Measurements from ENCODE around the gene CCDC92. TPM values are rescaled to one million over a fixed set of nuclear protein-coding genes. Genes with fewer than 3 reads are reported as not detected.

The CCDC92 gene
- total and polyA plus RNA-seq, 2 of the 8 experiments (the other 6 are each of a cell fraction or from before 2014, with no cell fraction given), result 0.43 to 0.51 TPM

DNA sequence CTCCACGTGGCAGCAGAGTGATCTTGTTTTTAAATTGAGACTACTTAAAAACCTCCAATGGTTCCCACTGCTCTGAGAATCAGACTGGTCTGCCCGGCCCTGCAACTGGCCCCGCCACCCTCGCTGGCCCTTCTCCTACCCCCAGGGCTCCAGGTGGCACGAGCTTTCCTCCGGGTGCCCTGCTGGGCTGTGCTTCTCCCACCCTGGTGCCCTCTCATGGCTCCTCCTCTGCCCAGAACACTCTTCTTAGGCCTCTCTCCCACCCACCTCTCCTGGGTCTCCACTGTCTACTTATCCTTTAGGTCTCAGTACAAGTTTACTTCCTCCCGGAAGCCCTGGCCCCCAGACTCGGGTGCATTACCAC, 26.5 kb downstream of the CCDC92 start (continued):
- TF ChIP-seq, protein P1, sequence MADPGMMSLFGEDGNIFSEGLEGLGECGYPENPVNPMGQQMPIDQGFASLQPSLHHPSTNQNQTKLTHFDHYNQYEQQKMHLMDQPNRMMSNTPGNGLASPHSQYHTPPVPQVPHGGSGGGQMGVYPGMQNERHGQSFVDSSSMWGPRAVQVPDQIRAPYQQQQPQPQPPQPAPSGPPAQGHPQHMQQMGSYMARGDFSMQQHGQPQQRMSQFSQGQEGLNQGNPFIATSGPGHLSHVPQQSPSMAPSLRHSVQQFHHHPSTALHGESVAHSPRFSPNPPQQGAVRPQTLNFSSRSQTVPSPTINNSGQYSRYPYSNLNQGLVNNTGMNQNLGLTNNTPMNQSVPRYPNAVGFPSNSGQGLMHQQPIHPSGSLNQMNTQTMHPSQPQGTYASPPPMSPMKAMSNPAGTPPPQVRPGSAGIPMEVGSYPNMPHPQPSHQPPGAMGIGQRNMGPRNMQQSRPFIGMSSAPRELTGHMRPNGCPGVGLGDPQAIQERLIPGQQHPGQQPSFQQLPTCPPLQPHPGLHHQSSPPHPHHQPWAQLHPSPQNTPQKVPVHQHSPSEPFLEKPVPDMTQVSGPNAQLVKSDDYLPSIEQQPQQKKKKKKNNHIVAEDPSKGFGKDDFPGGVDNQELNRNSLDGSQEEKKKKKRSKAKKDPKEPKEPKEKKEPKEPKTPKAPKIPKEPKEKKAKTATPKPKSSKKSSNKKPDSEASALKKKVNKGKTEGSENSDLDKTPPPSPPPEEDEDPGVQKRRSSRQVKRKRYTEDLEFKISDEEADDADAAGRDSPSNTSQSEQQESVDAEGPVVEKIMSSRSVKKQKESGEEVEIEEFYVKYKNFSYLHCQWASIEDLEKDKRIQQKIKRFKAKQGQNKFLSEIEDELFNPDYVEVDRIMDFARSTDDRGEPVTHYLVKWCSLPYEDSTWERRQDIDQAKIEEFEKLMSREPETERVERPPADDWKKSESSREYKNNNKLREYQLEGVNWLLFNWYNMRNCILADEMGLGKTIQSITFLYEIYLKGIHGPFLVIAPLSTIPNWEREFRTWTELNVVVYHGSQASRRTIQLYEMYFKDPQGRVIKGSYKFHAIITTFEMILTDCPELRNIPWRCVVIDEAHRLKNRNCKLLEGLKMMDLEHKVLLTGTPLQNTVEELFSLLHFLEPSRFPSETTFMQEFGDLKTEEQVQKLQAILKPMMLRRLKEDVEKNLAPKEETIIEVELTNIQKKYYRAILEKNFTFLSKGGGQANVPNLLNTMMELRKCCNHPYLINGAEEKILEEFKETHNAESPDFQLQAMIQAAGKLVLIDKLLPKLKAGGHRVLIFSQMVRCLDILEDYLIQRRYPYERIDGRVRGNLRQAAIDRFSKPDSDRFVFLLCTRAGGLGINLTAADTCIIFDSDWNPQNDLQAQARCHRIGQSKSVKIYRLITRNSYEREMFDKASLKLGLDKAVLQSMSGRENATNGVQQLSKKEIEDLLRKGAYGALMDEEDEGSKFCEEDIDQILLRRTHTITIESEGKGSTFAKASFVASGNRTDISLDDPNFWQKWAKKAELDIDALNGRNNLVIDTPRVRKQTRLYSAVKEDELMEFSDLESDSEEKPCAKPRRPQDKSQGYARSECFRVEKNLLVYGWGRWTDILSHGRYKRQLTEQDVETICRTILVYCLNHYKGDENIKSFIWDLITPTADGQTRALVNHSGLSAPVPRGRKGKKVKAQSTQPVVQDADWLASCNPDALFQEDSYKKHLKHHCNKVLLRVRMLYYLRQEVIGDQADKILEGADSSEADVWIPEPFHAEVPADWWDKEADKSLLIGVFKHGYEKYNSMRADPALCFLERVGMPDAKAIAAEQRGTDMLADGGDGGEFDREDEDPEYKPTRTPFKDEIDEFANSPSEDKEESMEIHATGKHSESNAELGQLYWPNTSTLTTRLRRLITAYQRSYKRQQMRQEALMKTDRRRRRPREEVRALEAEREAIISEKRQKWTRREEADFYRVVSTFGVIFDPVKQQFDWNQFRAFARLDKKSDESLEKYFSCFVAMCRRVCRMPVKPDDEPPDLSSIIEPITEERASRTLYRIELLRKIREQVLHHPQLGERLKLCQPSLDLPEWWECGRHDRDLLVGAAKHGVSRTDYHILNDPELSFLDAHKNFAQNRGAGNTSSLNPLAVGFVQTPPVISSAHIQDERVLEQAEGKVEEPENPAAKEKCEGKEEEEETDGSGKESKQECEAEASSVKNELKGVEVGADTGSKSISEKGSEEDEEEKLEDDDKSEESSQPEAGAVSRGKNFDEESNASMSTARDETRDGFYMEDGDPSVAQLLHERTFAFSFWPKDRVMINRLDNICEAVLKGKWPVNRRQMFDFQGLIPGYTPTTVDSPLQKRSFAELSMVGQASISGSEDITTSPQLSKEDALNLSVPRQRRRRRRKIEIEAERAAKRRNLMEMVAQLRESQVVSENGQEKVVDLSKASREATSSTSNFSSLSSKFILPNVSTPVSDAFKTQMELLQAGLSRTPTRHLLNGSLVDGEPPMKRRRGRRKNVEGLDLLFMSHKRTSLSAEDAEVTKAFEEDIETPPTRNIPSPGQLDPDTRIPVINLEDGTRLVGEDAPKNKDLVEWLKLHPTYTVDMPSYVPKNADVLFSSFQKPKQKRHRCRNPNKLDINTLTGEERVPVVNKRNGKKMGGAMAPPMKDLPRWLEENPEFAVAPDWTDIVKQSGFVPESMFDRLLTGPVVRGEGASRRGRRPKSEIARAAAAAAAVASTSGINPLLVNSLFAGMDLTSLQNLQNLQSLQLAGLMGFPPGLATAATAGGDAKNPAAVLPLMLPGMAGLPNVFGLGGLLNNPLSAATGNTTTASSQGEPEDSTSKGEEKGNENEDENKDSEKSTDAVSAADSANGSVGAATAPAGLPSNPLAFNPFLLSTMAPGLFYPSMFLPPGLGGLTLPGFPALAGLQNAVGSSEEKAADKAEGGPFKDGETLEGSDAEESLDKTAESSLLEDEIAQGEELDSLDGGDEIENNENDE (IDR thresholded peaks at IDR 0.05; ENCODE audit: insufficient replicate concordance, low read length), result no peak
- TF ChIP-seq BCL11A (IDR thresholded peaks at IDR 0.05; ENCODE audit: low read depth in 2 of 2, low read length in 2 of 2) (no peak), SAP30 (IDR thresholded peaks at IDR 0.05; ENCODE audit: insufficient read depth, insufficient replicate concordance, low read length) (no peak), GABPA (IDR thresholded peaks at IDR 0.05; ENCODE audit: borderline replicate concordance, insufficient read depth, low read length) (no peak)
- TF ChIP-seq, protein P2, sequence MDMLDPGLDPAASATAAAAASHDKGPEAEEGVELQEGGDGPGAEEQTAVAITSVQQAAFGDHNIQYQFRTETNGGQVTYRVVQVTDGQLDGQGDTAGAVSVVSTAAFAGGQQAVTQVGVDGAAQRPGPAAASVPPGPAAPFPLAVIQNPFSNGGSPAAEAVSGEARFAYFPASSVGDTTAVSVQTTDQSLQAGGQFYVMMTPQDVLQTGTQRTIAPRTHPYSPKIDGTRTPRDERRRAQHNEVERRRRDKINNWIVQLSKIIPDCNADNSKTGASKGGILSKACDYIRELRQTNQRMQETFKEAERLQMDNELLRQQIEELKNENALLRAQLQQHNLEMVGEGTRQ (IDR thresholded peaks at IDR 0.05; ENCODE audit: low read length), result no peak
